AG04450 (cell line): ENCODE measurements around the gene TIAL1. TPM values are rescaled to one million over a fixed set of nuclear protein-coding genes. Genes with fewer than 3 reads are reported as not detected.

Experiments used
- CTCF ChIA-PET: fragments of 300-600, 350-600 bp; formaldehyde crosslinking; extraction: SDS; loops from one replicate; lab custom pipeline; 2022; ENCODE audit warnings: antibody characterized with exemption, inconsistent platforms; lab: Charles Lee
- POLR2A ChIA-PET: fragments of 350-600 bp; formaldehyde crosslinking; extraction: SDS; loops from one replicate; lab custom pipeline; 2021; ENCODE audit warnings: antibody characterized with exemption, inconsistent platforms; lab: Yijun Ruan, JAX
- DNase-seq: peaks from one replicate; pipeline ENCODE4 v3.0.0-alpha.2; 2011; ENCODE audit warnings: low read depth, low spot score
- H3K27ac ChIP-seq: one replicate; pipeline ENCODE4 v1.5.1; 2012; ENCODE audit warnings: low read depth, low read length, control low read depth
- H3K27me3 ChIP-seq: one replicate; pipeline ENCODE4 v1.6.0; 2012; ENCODE audit warnings: low read length; ENCODE audit not compliant: control insufficient read depth, insufficient read depth
- H3K4me3 ChIP-seq: 2 replicates; pipeline ENCODE4 v1.5.1; 2011; ENCODE audit warnings: mild to moderate bottlenecking, low read depth, low read length, control low read depth
- H3K9me3 ChIP-seq: 2 replicates; pipeline ENCODE4 v1.5.1; 2012; ENCODE audit warnings: low read length; ENCODE audit not compliant: control insufficient read depth, insufficient read depth
- CTCF ChIP-seq: IDR thresholded peaks from 2 replicates; pipeline ENCODE4 v1.5.1; 2011; ENCODE audit warnings: low read depth, low read length, control low read depth, inconsistent platforms
- polyA plus RNA-seq: library from polyadenylated mRNA; depleted of rRNA; stranded (reverse); fragments of >200 nt; gene quantifications from 2 replicates; pipeline ENCODE4 v1.2.3, GENCODE V29; 2011

The TIAL1 gene
- polyA plus RNA-seq, 1 experiment = 113 TPM

GRCh38 chr10:119541046-119541445 is 55.7 kb downstream of the TIAL1 start:
- Histone ChIP-seq H3K4me3 (peak overlapping the region; percentile 80), H3K9me3 (no peaks in the 10 kb centered on the region; the same call in 1 of the 2 replicates), H3K27ac (no peak overlapping the region), H3K27me3 (no peaks in the 10 kb centered on the region)
- ChIA-PET CTCF (interaction anchor here (0.9 kb wide), 1 partner anchor 15 kb away, joined by 3 read pairs; no protein-coding TSS in a partner anchor), POLR2A (interaction anchor here (1.1 to 1.8 kb wide), 2 partner anchors 15 to 17 kb away, joined by 3 to 4 read pairs; no protein-coding TSS in a partner anchor)
- DNase-seq = no peak
- TF ChIP-seq CTCF = no peak

- H3K27ac ChIP-seq = no peak overlapping the region
- peak overlapping the region; percentile 27 for H3K4me3 ChIP-seq
- CTCF ChIA-PET = interaction anchor here (0.9 to 1.4 kb wide), 2 partner anchors 14 to 175 kb away, joined by 3 read pairs; no protein-coding TSS in a partner anchor
- no peaks in the 10 kb centered on the region; the same call in 1 of the 2 replicates for H3K9me3 ChIP-seq
- POLR2A ChIA-PET = no interaction called here
- DNase-seq = no peak
- no peaks in the 10 kb centered on the region for H3K27me3 ChIP-seq
- no peak for TF ChIP-seq CTCF
Measured at GRCh38 chr10:119540038-119540437, 56.7 kb downstream of the TIAL1 start.

- Histone ChIP-seq H3K27ac (no peak overlapping the region), H3K27me3 (no peaks in the 10 kb centered on the region), H3K4me3 (no peak overlapping the region), H3K9me3 (no peaks in the 10 kb centered on the region; the same call in 1 of the 2 replicates)
- ChIA-PET CTCF (interaction anchor here (1.4 kb wide), 1 partner anchor 175 kb away, joined by 3 read pairs; no protein-coding TSS in a partner anchor), POLR2A (no interaction called here)
- no peak for DNase-seq
- TF ChIP-seq CTCF = no peak
Measured at GRCh38 chr10:119539359-119539825, 57.4 kb downstream of the TIAL1 start.

- no peaks in the 10 kb centered on the region for H3K27me3 ChIP-seq
- DNase-seq = no peak
- H3K4me3 ChIP-seq = no peak overlapping the region
- ChIA-PET CTCF (no interaction called here), POLR2A (no interaction called here)
- H3K9me3 ChIP-seq = no peaks in the 10 kb centered on the region; the same call in 1 of the 2 replicates
- no peak overlapping the region for H3K27ac ChIP-seq
- 0 out of 2 replicates have a peak, but pooled peaks have one; percentile 11 for TF ChIP-seq CTCF
Measured at GRCh38 chr10:119538632-119539358, 58.0 kb downstream of the TIAL1 start.

GRCh38 chr10:119537953-119538630 is 58.7 kb downstream of the TIAL1 start:
- ChIA-PET CTCF (no interaction called here), POLR2A (no interaction called here)
- DNase-seq = no peak
- Histone ChIP-seq H3K27me3 (no peaks in the 10 kb centered on the region), H3K4me3 (no peak overlapping the region), H3K27ac (no peak overlapping the region), H3K9me3 (no peaks in the 10 kb centered on the region; the same call in 1 of the 2 replicates)
- TF ChIP-seq CTCF = no peak
